ENCODE data around the gene SLC25A26.
"Not testable (repeated sequence)": the region's sequence is repeated elsewhere in the genome, so short reads cannot be mapped to it uniquely, and the experiment has no call there.

Gene SLC25A26

GRCh38 chr3:66299891-66300290, 79.1 kb downstream of the SLC25A26 start:
- no peak for TF ChIP-seq CTCF (conservative IDR thresholded peaks at IDR 0.05)
- peak overlapping the region; percentile 19 for H3K27ac ChIP-seq

GRCh38 chr3:66302288-66302687, 81.5 kb downstream of the SLC25A26 start:
- H3K27ac ChIP-seq, result no peak overlapping the region
- TF ChIP-seq CTCF (conservative IDR thresholded peaks at IDR 0.05), result no peak

GRCh38 chr3:66303491-66303901, 82.7 kb downstream of the SLC25A26 start:
- no peak overlapping the region for H3K27ac ChIP-seq
- no peak for TF ChIP-seq CTCF (conservative IDR thresholded peaks at IDR 0.05)

GRCh38 chr3:66304293-66304692, 83.5 kb downstream of the SLC25A26 start:
- TF ChIP-seq CTCF (conservative IDR thresholded peaks at IDR 0.05), result no peak
- no peak overlapping the region for H3K27ac ChIP-seq

GRCh38 chr3:66306086-66306485, 85.3 kb downstream of the SLC25A26 start:
- not testable (repeated sequence) for H3K27ac ChIP-seq

GRCh38 chr3:66306991-66307390, 86.2 kb downstream of the SLC25A26 start:
- not testable (repeated sequence) for H3K27ac ChIP-seq

- TF ChIP-seq CTCF (conservative IDR thresholded peaks at IDR 0.05), result no peak
- H3K27ac ChIP-seq, result no peak overlapping the region
Measured at GRCh38 chr3:66312039-66312438, 91.2 kb downstream of the SLC25A26 start.

- no peak for TF ChIP-seq CTCF (conservative IDR thresholded peaks at IDR 0.05)
Measured at GRCh38 chr3:66314455-66314854, 93.7 kb downstream of the SLC25A26 start.

GRCh38 chr3:66317750-66318376, 97.1 kb downstream of the SLC25A26 start:
- TF ChIP-seq CTCF (conservative IDR thresholded peaks at IDR 0.05), result no peak
- H3K27ac ChIP-seq, result no peak overlapping the region

More at GRCh38 chr3:66314455-66314854, 93.7 kb downstream of the SLC25A26 start:
- no peak overlapping the region for H3K27ac ChIP-seq
